Small intestine (tissue), 7 donors: ENCODE results near the gene TRAF2. TPM values are rescaled to one million over a fixed set of nuclear protein-coding genes. Genes with fewer than 3 reads are reported as not detected.

Experiments used
- DNase-seq, 2 donors: peaks; one replicate each; pipeline versions ENCODE4 v3.0.0 to v3.0.0-alpha.2; 2013
- FAIRE-seq: peaks from 2 replicates; lab custom pipeline; 2012; peaks lifted over from hg19 to GRCh38; lab: Jason Lieb, UNC
- H3K27ac ChIP-seq, 3 donors: one replicate each; pipeline ENCODE4 v1.5.1; 2013; ENCODE audit warnings: low read length in 2 of 3, mild to moderate bottlenecking in 2 of 3, control low read depth in 1 of 3, inconsistent platforms in 1 of 3, low read depth in 1 of 3, moderate library complexity in 1 of 3
- H3K27me3 ChIP-seq, 3 donors: one replicate each; pipeline ENCODE4 v1.6.1; 2013; ENCODE audit warnings: low read length in 3 of 3, inconsistent platforms in 1 of 3; ENCODE audit not compliant: control insufficient read depth in 3 of 3, insufficient read depth in 3 of 3
- H3K36me3 ChIP-seq, 3 donors: one replicate each; pipeline ENCODE4 v1.6.1; 2013; ENCODE audit warnings: low read length in 3 of 3, inconsistent platforms in 1 of 3, low read depth in 1 of 3, mild to moderate bottlenecking in 1 of 3, moderate library complexity in 1 of 3; ENCODE audit not compliant: control insufficient read depth in 3 of 3, insufficient read depth in 2 of 3
- H3K4me1 ChIP-seq, 3 donors: one replicate each; pipeline ENCODE4 v1.6.1; 2013; ENCODE audit warnings: low read length in 2 of 3, inconsistent platforms in 1 of 3, low read depth in 1 of 3, mild to moderate bottlenecking in 1 of 3, moderate library complexity in 1 of 3; ENCODE audit not compliant: control insufficient read depth in 3 of 3, insufficient read depth in 2 of 3
- H3K4me3 ChIP-seq, 3 donors: one replicate each; pipeline ENCODE4 v1.5.1; 2013; ENCODE audit warnings: low read length in 3 of 3, control low read depth in 1 of 3, inconsistent platforms in 1 of 3, low read depth in 1 of 3, mild to moderate bottlenecking in 1 of 3, moderate library complexity in 1 of 3
- H3K9me3 ChIP-seq, 2 donors: one replicate each; pipeline ENCODE4 v1.6.1; 2013; ENCODE audit warnings: low read depth in 1 of 2, low read length in 1 of 2; ENCODE audit not compliant: control insufficient read depth in 2 of 2, insufficient read depth in 1 of 2
- WGBS, 3 donors: extraction: QIAGEN DNeasy Blood & Tissue Kit; methylation state at CpG; one replicate each; pipeline ENCODE4 v1.1.7; 2013; 5-methylcytosine and 5-hydroxymethylcytosine counted together
- polyA plus RNA-seq, 4 donors: library from polyadenylated mRNA; stranded (reverse) in 3 of 4; unstranded in 1 of 4; fragments of 200-250 nt in 3 of 4; fragments of 120-200 nt in 1 of 4; gene quantifications; one replicate each; pipeline versions ENCODE4 v1.2.1 to v1.2.3, GENCODE V29; 2013
- donor health status: healthy with polysubstance abuse.
- donor health status: control.
- donor health status: control.
- donor health status: Bipolar disorder and iron deficiency.
- donor health status: healthy.

Gene TRAF2
- polyA plus RNA-seq, 4 donors, result 11.2 to 20.9 (median 13.8) TPM

DNA sequence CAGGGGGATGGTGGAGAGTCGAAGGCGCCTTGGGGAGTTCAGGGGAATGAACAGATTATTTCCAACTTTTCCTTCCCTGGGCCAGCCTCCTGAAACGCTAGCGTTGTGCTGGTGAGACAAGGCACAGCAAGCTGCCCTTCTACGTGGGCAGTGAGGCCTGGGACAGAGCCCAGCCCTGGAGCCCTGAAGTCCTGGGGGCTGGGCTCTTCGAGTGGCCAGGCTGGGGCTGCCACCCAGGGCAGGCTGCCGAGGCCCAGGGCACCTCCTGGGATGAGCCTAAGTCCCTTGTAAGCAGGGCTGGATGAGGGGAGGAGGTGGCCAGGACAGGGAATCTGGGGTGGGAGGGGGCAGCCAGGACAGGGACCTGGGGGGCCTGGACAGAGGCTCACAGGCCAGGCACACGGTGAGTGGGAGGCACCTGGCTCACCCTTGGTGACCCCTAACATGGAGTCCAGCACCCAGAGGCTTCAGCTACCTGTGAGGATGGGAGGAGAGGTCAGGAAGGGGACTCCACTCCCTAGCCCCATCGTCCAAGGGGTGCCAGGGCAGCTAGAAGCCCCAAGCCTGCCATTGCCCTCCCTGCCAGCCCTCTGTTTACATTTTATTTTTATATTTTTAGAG, 64.5 kb downstream of the TRAF2 start:
- Histone ChIP-seq H3K9me3 (no peaks in the 10 kb centered on the region), H3K27ac (peak overlapping the region; percentile 72 to 98 (median 93))
- no peak for FAIRE-seq

DNA sequence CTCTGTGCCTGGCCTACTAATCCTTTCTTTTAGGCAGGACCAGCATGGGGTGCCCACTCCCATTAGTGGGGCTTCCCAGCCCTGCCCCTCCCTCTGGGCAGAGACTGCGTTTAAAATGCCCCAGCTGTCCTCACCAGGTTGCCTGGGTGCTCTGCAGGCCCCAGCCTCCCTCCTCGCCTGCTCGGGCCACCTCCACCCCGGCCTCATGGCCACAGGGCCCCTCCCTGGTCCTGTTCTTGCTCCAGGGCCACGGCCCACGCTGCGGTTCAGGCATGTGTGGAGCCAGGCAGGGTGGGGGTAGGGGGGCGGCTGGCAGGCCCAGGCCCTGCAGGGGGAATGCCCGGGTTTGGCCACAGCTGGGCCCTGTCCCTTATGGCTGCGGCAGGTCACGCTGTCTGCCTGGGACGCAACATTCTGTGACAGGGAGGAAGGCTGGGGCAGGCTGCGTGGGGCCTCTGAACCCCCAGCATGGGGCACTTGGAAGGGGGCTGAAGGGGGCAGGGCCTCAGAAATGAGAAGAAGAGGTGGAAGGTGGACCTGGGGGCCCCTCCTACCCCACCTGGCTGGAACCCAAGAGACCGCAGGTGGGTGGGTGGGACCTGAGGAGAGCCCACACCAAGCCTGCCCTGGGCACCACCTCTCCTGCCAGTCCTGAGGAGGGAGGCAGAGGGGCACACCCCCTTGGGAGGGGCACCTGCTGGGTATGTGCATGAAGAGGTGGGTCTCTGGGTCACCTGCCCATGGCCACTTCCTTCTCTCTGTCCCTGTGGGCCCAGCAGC, 65.4 kb downstream of the TRAF2 start, which contains the start of gene LCN12:
TSS of gene LCN12 (plus strand) at position 733 of the 780 bp plus-strand sequence. CDS start 55 bp downstream, outside the sequence.
- DNase-seq (peak in 1 of 2 donors; percentile 57), FAIRE-seq (no peak)
- H3K9me3 ChIP-seq, result no peaks in the 10 kb centered on the region
- peak within 1 kb of the TSS in 1 of 3 donors; percentile 90 for H3K4me3 ChIP-seq
- peak within 1 kb of the TSS in 1 of 3 donors; percentile 98 for H3K27ac ChIP-seq
- peaks cover 0 to 53% (median 0%) of the 10 kb centered on the region in 3 donors for H3K36me3 ChIP-seq
- 77 to 80% (median 79%) methylated on average over 12 to 14 of the region's 14 CpGs for WGBS, 3 donors
- peaks cover 0 to 43% (median 4%) of the 10 kb centered on the region in 3 donors for H3K4me1 ChIP-seq
- H3K27me3 ChIP-seq, result no peaks in the 10 kb centered on the region

More for the DNA sequence above, 64.5 kb downstream of the TRAF2 start:
- 14 to 40% (median 30%) methylated on average over 6 to 9 of the region's 9 CpGs for whole genome bisulfite sequencing, 3 donors
- peak overlapping the region in 2 of 3 donors; percentile 54 to 90 for H3K4me3 ChIP-seq
- H3K36me3 ChIP-seq, result peaks cover 0 to 51% (median 0%) of the 10 kb centered on the region in 3 donors
- peak in 1 of 2 donors; percentile 41 for DNase-seq
- H3K4me1 ChIP-seq, result peaks cover 0 to 51% (median 4%) of the 10 kb centered on the region in 3 donors
- H3K27me3 ChIP-seq, result no peaks in the 10 kb centered on the region

DNA sequence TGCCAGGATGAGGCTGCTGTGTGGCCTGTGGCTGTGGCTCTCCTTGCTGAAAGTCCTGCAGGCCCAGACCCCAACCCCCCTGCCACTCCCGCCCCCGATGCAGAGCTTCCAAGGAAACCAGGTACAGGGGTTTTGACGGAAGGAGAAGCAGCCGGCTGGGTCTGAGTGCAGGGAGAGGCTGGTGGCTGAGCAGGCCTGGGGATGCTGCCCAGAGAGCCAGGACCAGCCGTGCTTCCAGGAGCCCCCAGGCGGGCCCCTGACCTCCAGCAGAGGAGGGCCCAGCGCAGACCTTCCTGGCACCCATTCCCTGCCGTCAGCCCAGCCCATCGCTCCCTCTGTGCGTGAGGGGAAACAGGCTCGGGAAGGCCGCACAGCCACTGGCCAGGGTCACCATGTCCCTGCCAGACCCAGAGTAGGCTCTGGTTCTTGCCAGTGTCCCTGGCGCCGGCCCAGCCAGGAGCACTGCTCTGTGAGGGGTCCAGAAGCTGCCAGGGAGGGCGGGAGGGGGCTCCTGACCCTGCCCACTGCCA, 66.1 kb downstream of the TRAF2 start:
- peaks cover 0 to 43% (median 4%) of the 10 kb centered on the region in 3 donors for H3K4me1 ChIP-seq
- H3K4me3 ChIP-seq, result no peak overlapping the region
- no peaks in the 10 kb centered on the region for H3K27me3 ChIP-seq
- H3K36me3 ChIP-seq, result peaks cover 0 to 52% (median 0%) of the 10 kb centered on the region in 3 donors
- DNase-seq, result no peak
- H3K9me3 ChIP-seq, result no peaks in the 10 kb centered on the region
- no peak for FAIRE-seq
- WGBS, 3 donors, result 78 to 90% (median 83%) methylated on average over 14 to 15 of the region's 15 CpGs
- H3K27ac ChIP-seq, result peak overlapping the region in 1 of 3 donors; percentile 98

DNA sequence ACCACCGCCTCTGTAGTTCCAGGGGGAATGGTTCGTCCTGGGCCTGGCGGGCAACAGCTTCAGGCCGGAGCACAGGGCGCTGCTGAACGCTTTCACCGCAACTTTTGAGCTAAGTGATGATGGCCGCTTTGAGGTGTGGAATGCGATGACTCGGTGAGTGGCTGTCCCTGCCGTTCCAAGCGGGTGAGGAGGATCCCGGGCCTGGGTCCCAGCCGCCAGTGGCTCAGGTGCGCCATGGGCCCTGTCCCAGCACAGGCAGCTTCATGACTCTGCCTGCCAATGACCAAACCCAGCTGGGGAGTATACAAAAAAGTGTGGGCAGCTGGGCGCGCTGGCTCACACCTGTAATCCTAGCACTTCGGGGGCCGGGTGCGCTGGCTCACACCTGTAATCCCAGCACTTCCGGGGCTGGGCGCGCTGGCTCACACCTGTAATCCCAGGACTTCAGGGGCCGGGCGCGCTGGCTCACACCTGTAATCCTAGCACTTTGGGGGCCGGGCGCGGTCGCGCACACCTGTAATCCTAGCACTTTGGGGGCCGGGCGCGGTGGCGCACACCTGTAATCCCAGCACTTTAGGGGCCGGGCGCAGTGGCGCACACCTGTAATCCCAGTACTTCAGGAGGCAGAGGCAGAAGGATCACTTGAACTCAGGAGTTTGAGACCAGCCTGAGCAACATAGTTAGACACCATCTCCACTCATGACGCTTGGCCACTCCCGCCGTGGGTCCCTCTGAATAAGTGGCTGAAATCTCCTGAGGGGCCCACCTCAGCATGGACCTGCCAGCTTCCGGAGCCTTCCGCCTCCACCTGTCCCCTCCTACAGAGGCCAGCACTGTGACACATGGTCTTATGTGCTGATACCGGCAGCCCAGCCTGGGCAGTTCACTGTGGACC, 66.8 kb downstream of the TRAF2 start:
- Histone ChIP-seq H3K4me3 (no peak overlapping the region), H3K27ac (no peak overlapping the region), H3K9me3 (no peaks in the 10 kb centered on the region), H3K27me3 (no peaks in the 10 kb centered on the region), H3K36me3 (peaks cover 0 to 50% (median 0%) of the 10 kb centered on the region in 3 donors), H3K4me1 (peaks cover 0 to 35% (median 4%) of the 10 kb centered on the region in 3 donors)
- WGBS, 3 donors, result 92 to 93% (median 92%) methylated on average over 40 to 44 of the region's 44 CpGs
- DNase-seq (no peak), FAIRE-seq (no peak)

DNA sequence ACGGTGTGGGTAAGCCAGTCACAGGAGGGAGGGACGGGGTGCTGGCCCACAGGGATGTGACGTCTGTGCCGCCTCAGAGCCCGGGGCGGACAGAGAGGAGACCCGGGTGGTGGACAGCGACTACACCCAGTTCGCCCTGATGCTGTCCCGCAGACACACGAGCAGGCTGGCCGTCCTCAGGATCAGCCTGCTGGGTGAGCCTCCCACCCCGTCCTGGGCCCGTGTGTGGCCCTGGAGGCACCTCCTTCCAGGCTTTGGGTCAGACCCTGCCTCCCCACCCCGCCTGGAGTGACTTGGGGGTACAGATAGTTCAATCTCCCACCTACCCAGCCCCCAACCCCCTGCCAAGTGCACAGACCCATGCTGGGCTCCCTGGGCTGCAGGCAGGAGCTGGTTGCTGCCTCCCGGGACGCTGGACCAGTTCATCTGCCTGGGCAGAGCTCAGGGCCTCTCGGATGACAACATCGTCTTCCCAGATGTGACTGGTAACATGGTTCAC, 67.5 kb downstream of the TRAF2 start:
- no peaks in the 10 kb centered on the region for H3K27me3 ChIP-seq
- no peak for FAIRE-seq
- WGBS, 3 donors, result 86 to 90% (median 88%) methylated on average over 18 to 19 of the region's 19 CpGs
- no peak for DNase-seq
- H3K4me1 ChIP-seq, result peaks cover 0 to 29% (median 4%) of the 10 kb centered on the region in 3 donors
- H3K9me3 ChIP-seq, result no peaks in the 10 kb centered on the region
- H3K36me3 ChIP-seq, result peaks cover 0 to 50% (median 0%) of the 10 kb centered on the region in 3 donors
- no peak overlapping the region for H3K4me3 ChIP-seq
- no peak overlapping the region for H3K27ac ChIP-seq

DNA sequence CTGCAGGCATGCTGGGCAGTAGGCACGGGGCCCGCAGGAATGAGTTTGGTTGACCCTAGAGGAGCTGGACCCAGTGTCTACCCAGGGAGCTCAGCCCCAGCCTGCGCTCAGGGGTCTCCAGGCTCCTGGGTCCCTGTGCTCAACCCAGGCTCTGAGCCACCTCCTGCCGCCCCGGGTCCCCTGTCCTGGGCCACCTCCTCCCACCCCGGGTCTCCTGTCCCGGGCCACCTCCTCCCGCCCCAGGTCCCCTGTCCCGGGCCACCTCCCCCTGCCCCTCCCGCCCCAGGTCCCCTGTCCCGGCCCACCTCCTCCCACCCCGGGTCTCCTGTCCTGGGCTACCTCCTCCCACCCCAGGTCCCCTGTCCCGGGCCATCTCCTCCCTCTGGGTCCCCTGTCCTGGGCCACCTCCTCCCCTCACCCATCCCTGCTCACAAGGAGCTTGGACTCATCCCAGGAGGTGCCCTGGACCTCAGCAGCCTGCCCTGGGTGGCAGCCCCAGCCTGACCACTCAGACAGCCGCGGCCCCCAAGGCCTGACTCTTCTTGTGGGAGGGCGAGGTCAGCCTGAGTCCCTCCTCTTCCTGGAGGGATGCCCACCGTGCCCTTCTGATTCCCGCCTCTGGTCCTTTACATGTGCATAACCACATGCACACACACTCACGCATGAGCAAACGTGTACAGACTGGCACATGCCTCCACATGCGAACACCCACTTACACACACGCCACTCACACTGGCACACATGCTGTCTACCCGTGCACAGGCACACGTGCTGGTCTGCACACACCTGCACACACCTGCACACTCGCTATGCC, 68.2 kb downstream of the TRAF2 start:
- no peak for FAIRE-seq
- H3K4me1 ChIP-seq, result peaks cover 0 to 25% (median 0%) of the 10 kb centered on the region in 3 donors
- H3K36me3 ChIP-seq, result peaks cover 0 to 48% (median 0%) of the 10 kb centered on the region in 3 donors
- no peaks in the 10 kb centered on the region for H3K27me3 ChIP-seq
- H3K9me3 ChIP-seq, result no peaks in the 10 kb centered on the region
- no peak overlapping the region for H3K4me3 ChIP-seq
- WGBS, 3 donors, result 87 to 95% (median 90%) methylated on average over 20 to 25 of the region's 25 CpGs
- DNase-seq, result no peak
- no peak overlapping the region for H3K27ac ChIP-seq

DNA sequence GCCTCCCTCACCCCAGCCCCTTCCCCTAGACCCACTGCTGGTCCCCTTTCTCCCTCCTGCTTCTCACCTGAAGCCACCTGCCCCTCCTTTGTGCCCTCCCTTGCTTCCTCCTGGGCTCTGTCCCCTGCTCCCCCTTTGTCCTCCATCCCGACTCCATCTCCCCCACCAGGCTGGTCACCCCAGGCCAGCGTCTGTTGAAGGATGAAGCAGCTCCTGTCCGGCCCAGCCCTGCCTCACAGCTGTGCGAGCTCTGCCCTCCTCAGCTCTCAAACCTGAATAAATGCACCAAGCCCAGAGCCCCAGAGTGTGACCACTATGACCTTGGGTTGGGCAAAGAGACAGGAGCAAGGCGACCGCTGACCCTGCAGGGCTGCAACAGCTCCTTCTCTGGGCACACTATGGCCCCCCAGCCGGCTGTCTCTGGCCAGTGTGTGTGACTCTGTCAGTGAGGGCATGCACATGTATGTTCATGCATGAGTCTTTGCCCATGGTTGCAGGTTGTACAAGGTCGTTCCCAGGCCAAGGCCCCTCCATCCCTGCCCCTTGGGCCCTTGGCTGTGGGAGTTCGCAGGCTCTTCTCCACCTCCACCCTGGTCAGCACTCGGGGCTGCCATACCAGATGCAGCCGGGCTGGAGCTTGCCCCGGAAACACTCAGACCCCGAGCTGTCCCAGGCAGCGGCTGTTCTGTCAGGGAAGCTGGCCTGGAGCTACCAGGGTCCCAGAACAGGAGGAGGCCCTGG, 69.1 kb downstream of the TRAF2 start:
- Histone ChIP-seq H3K27ac (no peak overlapping the region), H3K27me3 (no peaks in the 10 kb centered on the region), H3K36me3 (peaks cover 0 to 48% (median 0%) of the 10 kb centered on the region in 3 donors), H3K9me3 (no peaks in the 10 kb centered on the region), H3K4me3 (no peak overlapping the region), H3K4me1 (peaks cover 0 to 22% (median 0%) of the 10 kb centered on the region in 3 donors)
- 84 to 86% (median 85%) methylated on average over 14 of the region's 14 CpGs for WGBS, 3 donors
- DNase-seq (no peak), FAIRE-seq (no peak)
